Endothelial cell of umbilical vein (primary cell): Measurements from ENCODE around the gene CLSTN2. TPM values are rescaled to one million over a fixed set of nuclear protein-coding genes. Genes with fewer than 3 reads are reported as not detected.

Source experiments
- BruUV-seq: library from RNA; stranded (reverse); fragments of 400-500 nt; replicated peaks from 2 replicates; lab custom pipeline; 2021; lab: Mats Ljungman, UMichigan
- CTCF ChIA-PET: fragments of 300-600, 350-600 bp; sonication (Branson Sonifier 250); formaldehyde crosslinking; loops from one replicate; lab custom pipeline; 2021; ENCODE audit warnings: antibody characterized with exemption, inconsistent platforms; lab: Charles Lee
- POLR2A ChIA-PET: fragments of 300-600, 350-600 bp; sonication (Branson Sonifier 250); formaldehyde crosslinking; loops from one replicate; lab custom pipeline; 2021; ENCODE audit warnings: antibody characterized with exemption, inconsistent platforms; lab: Charles Lee
- DNase-seq: peaks from one replicate; pipeline ENCODE4 v3.0.0-alpha.2; 2011; ENCODE audit warnings: low read depth, low spot score
- FAIRE-seq: peaks from 2 replicates; lab custom pipeline; 2011; peaks lifted over from hg19 to GRCh38; lab: Jason Lieb, UNC
- H2AFZ ChIP-seq: 2 replicates; pipeline ENCODE4 v1.6.0; 2012; ENCODE audit warnings: low read depth, low read length, control low read depth, inconsistent platforms
- H3K27ac ChIP-seq: 2 replicates; pipeline ENCODE4 v1.5.1; 2011; ENCODE audit warnings: low read depth, mild to moderate bottlenecking, control low read depth, low read length, moderate library complexity; ENCODE audit not compliant: insufficient read depth
- H3K27me3 ChIP-seq, 2 experiments: 2 replicates each; pipeline versions ENCODE4 v1.6.0 to v1.6.1; 2011; ENCODE audit warnings: low read length in 2 of 2, mixed read lengths in 1 of 2; ENCODE audit not compliant: control insufficient read depth in 2 of 2, insufficient read depth in 2 of 2
- H3K36me3 ChIP-seq, 2 experiments: 2 replicates in 1 of 2; 3 replicates in 1 of 2; pipeline ENCODE4 v1.5.1; 2011; ENCODE audit warnings: low read length in 2 of 2, mild to moderate bottlenecking in 1 of 2, moderate library complexity in 1 of 2; ENCODE audit not compliant: control insufficient read depth in 2 of 2, insufficient read depth in 2 of 2; ENCODE audit errors: extremely low read depth in 1 of 2
- H3K4me1 ChIP-seq: 3 replicates; pipeline ENCODE4 v1.5.1; 2011; ENCODE audit warnings: mild to moderate bottlenecking, low read length; ENCODE audit not compliant: control insufficient read depth, insufficient read depth; ENCODE audit errors: extremely low read depth
- H3K4me2 ChIP-seq: 2 replicates; pipeline ENCODE4 v1.6.1; 2011; ENCODE audit warnings: low read length, control low read depth, mixed read lengths; ENCODE audit not compliant: insufficient read depth
- H3K4me3 ChIP-seq, 3 experiments: fragments of 200-600 bp in 1 of 3; sonication (generic), shearing (Covaris generic) in 1 of 3; replicated peaks in 1 of 3; 2 replicates each; pipeline ENCODE4 v1.5.1; 2011 to 2016; ENCODE audit warnings: control low read depth in 3 of 3, low read length in 3 of 3, mild to moderate bottlenecking in 2 of 3, inconsistent platforms in 1 of 3, low read depth in 1 of 3, moderate library complexity in 1 of 3; ENCODE audit not compliant: insufficient read depth in 1 of 3
- H3K79me2 ChIP-seq: 2 replicates; pipeline ENCODE4 v1.6.0; 2012; ENCODE audit warnings: low read length, inconsistent platforms; ENCODE audit not compliant: control insufficient read depth, insufficient read depth
- H3K9ac ChIP-seq: replicated peaks from 2 replicates; pipeline ENCODE3; 2011; ENCODE audit warnings: low read length, control low read depth; ENCODE audit not compliant: insufficient read depth; ENCODE audit errors: extremely low read depth
- H3K9me1 ChIP-seq: replicated peaks from 3 replicates; pipeline ENCODE4 v1.6.0; 2011; ENCODE audit warnings: mild to moderate bottlenecking, low read length; ENCODE audit not compliant: control insufficient read depth, insufficient read depth; ENCODE audit errors: extremely low read depth
- H3K9me3 ChIP-seq: replicated peaks from 2 replicates; pipeline ENCODE4 v1.5.1; 2012; ENCODE audit warnings: low read length, inconsistent platforms; ENCODE audit not compliant: control insufficient read depth, insufficient read depth
- H4K20me1 ChIP-seq: replicated peaks from 2 replicates; pipeline ENCODE3; 2011; ENCODE audit warnings: mild to moderate bottlenecking, low read length; ENCODE audit not compliant: control insufficient read depth, insufficient read depth; ENCODE audit errors: extremely low read depth
- EZH2 ChIP-seq: IDR thresholded peaks from 2 replicates; pipeline ENCODE4 v1.6.1; 2012; ENCODE audit warnings: borderline replicate concordance, low read depth, mild to moderate bottlenecking, moderate library complexity, low read length, inconsistent platforms; ENCODE audit not compliant: severe bottlenecking
- FOS ChIP-seq: IDR thresholded peaks from 2 replicates; pipeline ENCODE4 v1.6.1; 2011; ENCODE audit warnings: mild to moderate bottlenecking, low read length, moderate library complexity, borderline replicate concordance; ENCODE audit not compliant: insufficient read depth
- GATA2 ChIP-seq: IDR thresholded peaks from 2 replicates; pipeline ENCODE4 v1.7.0; 2011; ENCODE audit warnings: low read depth, mild to moderate bottlenecking, moderate library complexity, mixed read lengths, low read length; ENCODE audit not compliant: insufficient read length, insufficient read depth
- JUN ChIP-seq: IDR thresholded peaks from 2 replicates; pipeline ENCODE4 v1.6.1; 2011; ENCODE audit warnings: borderline replicate concordance, low read depth; ENCODE audit not compliant: insufficient read length, insufficient read depth
- MAX ChIP-seq: IDR thresholded peaks from 2 replicates; pipeline ENCODE4 v1.6.1; 2011; ENCODE audit not compliant: insufficient read depth, insufficient read length
- MYC ChIP-seq: IDR thresholded peaks from one replicate; pipeline ENCODE4 v1.6.1; 2011; ENCODE audit warnings: mild to moderate bottlenecking, low read depth, low read length
- POLR2A ChIP-seq: IDR thresholded peaks from 2 replicates; pipeline ENCODE4 v1.6.1; 2012; ENCODE audit warnings: low read depth, mild to moderate bottlenecking, control low read depth, low read length
- POLR2AphosphoS5 ChIP-seq: IDR thresholded peaks from 2 replicates; pipeline ENCODE4 v1.6.1; 2012; ENCODE audit warnings: low read depth, mild to moderate bottlenecking, control low read depth, low read length, moderate library complexity; ENCODE audit not compliant: insufficient read depth
- dilution Hi-C: fragments of 300-500 bp; cut with MboI; formaldehyde crosslinking; loops from one replicate; pipeline ENCODE4 v1.15.0; 2019; ENCODE audit warnings: low sequenced_read_pairs; ENCODE audit not compliant: extremely low pct_ligation_motif_present
- intact Hi-C: fragments of 100-400 bp; cut with micrococcal nuclease; formaldehyde crosslinking; loops from one replicate; pipeline ENCODE4 v1.10.0; 2022
- polyA plus RNA-seq, 4 experiments: library from polyadenylated mRNA; depleted of rRNA in 3 of 4; stranded (reverse) in 3 of 4; unstranded in 1 of 4; fragments of >200 nt; gene quantifications; 2 replicates each; pipeline versions ENCODE4 v1.2.1 to v1.2.3, GENCODE V29; 2011 to 2012; ENCODE audit warnings: missing spikeins in 1 of 4
- total RNA-seq: library from RNA; stranded (reverse); gene quantifications from 2 replicates; pipeline ENCODE4 v1.2.3, GENCODE V29; 2021
- TF ChIP-seq, protein P1 (sequence below), 2 donors: IDR thresholded peaks; 1 replicate in 1 of 2; 2 replicates in 1 of 2; pipeline ENCODE4 v1.5.1; 2011; ENCODE audit warnings: low read length in 2 of 2, mild to moderate bottlenecking in 2 of 2, moderate library complexity in 2 of 2, control low read depth in 1 of 2, inconsistent platforms in 1 of 2, low read depth in 1 of 2; ENCODE audit not compliant: insufficient read depth in 1 of 2; ENCODE audit errors: extremely low read depth in 1 of 2

CLSTN2 gene
- total and polyA plus RNA-seq, 2 donors (not counting 3 experiments of a cell fraction or from before 2014, with no cell fraction given) = 0.26 to 0.38 TPM

GRCh38 chr3:140468407-140468806 is 533.4 kb downstream of the CLSTN2 start:
- no peaks in the 10 kb centered on the region for H3K27me3 ChIP-seq
- no peak overlapping the region for H3K9ac ChIP-seq
- no peak overlapping the region for H3K4me2 ChIP-seq
- no peaks in the 10 kb centered on the region for H3K79me2 ChIP-seq
- ChIA-PET POLR2A (no interaction called here), CTCF (no interaction called here)
- no peak for DNase-seq
- H3K36me3 ChIP-seq = no peaks in the 10 kb centered on the region
- FAIRE-seq = no peak
- H3K4me1 ChIP-seq = no peaks in the 10 kb centered on the region
- dilution Hi-C loops = no loop called here
- H2AFZ ChIP-seq = no peak overlapping the region
- H4K20me1 ChIP-seq = no peaks in the 10 kb centered on the region
- H3K9me3 ChIP-seq = no peaks in the 10 kb centered on the region
- intact Hi-C loops = no loop called here
- BruUV-seq = no TSS peak
- H3K4me3 ChIP-seq = no peak overlapping the region
- no peaks in the 10 kb centered on the region for H3K9me1 ChIP-seq
- no peak overlapping the region for H3K27ac ChIP-seq
- TF ChIP-seq MAX (no peak), EZH2 (no peak), POLR2AphosphoS5 (no peak), FOS (no peak), GATA2 (no peak), JUN (no peak), POLR2A (no peak), MYC (no peak)
- TF ChIP-seq, protein P1, sequence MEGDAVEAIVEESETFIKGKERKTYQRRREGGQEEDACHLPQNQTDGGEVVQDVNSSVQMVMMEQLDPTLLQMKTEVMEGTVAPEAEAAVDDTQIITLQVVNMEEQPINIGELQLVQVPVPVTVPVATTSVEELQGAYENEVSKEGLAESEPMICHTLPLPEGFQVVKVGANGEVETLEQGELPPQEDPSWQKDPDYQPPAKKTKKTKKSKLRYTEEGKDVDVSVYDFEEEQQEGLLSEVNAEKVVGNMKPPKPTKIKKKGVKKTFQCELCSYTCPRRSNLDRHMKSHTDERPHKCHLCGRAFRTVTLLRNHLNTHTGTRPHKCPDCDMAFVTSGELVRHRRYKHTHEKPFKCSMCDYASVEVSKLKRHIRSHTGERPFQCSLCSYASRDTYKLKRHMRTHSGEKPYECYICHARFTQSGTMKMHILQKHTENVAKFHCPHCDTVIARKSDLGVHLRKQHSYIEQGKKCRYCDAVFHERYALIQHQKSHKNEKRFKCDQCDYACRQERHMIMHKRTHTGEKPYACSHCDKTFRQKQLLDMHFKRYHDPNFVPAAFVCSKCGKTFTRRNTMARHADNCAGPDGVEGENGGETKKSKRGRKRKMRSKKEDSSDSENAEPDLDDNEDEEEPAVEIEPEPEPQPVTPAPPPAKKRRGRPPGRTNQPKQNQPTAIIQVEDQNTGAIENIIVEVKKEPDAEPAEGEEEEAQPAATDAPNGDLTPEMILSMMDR (IDR thresholded peaks at IDR 0.05; ENCODE audit: extremely low read depth in 1 of 2, insufficient read depth in 1 of 2, low read depth in 1 of 2, low read length in 2 of 2) = no peak
